H9 (cell line): ENCODE results near the gene TGFB1I1. TPM values are rescaled to one million over a fixed set of nuclear protein-coding genes. Genes with fewer than 3 reads are reported as not detected.

Source experiments
- DNase-seq: peaks from one replicate; pipeline ENCODE4 v3.0.0-alpha.2; 2017
- H2AFZ ChIP-seq: one replicate; pipeline ENCODE4 v1.6.1; 2013; ENCODE audit warnings: mild to moderate bottlenecking, low read length, control low read depth, moderate library complexity
- H2AK5ac ChIP-seq: 2 replicates; pipeline ENCODE4 v1.6.1; 2013; ENCODE audit warnings: low read length, control low read depth, mixed read lengths; ENCODE audit not compliant: insufficient read length
- H2BK120ac ChIP-seq: one replicate; pipeline ENCODE4 v1.6.1; 2013; ENCODE audit warnings: low read depth, mild to moderate bottlenecking, low read length, control low read depth, inconsistent platforms; ENCODE audit not compliant: poor library complexity, severe bottlenecking
- H2BK12ac ChIP-seq: 2 replicates; pipeline ENCODE4 v1.6.1; 2013; ENCODE audit warnings: low read length, control low read depth, mixed read lengths, low read depth; ENCODE audit not compliant: insufficient read length
- H2BK15ac ChIP-seq: 2 replicates; pipeline ENCODE4 v1.6.1; 2013; ENCODE audit warnings: low read depth, low read length, control low read depth
- H2BK20ac ChIP-seq: one replicate; pipeline ENCODE4 v1.6.1; 2013; ENCODE audit warnings: low read depth, mild to moderate bottlenecking, low read length, control low read depth, inconsistent platforms; ENCODE audit not compliant: poor library complexity, severe bottlenecking
- H2BK5ac ChIP-seq: 2 replicates; pipeline ENCODE4 v1.6.1; 2013; ENCODE audit warnings: low read length, control low read depth, mixed read lengths; ENCODE audit not compliant: insufficient read length
- H3K14ac ChIP-seq: 2 replicates; pipeline ENCODE4 v1.6.1; 2013; ENCODE audit warnings: low read length, control low read depth; ENCODE audit not compliant: insufficient read depth
- H3K18ac ChIP-seq: 2 replicates; pipeline ENCODE4 v1.6.1; 2013; ENCODE audit warnings: low read depth, mild to moderate bottlenecking, mixed read lengths, low read length, control low read depth; ENCODE audit not compliant: insufficient read length
- H3K23ac ChIP-seq: 2 replicates; pipeline ENCODE4 v1.6.1; 2013; ENCODE audit warnings: low read length, control low read depth, mixed read lengths, low read depth; ENCODE audit not compliant: insufficient read length
- H3K23me2 ChIP-seq: 2 replicates; pipeline ENCODE4 v1.6.1; 2013; ENCODE audit warnings: low read depth, mild to moderate bottlenecking, mixed read lengths, low read length, control low read depth; ENCODE audit not compliant: insufficient read length, poor library complexity, severe bottlenecking
- H3K27ac ChIP-seq: 2 replicates; pipeline ENCODE4 v1.5.1; 2013; ENCODE audit warnings: low read length, control low read depth, mixed read lengths, low read depth; ENCODE audit not compliant: insufficient read length
- H3K27me3 ChIP-seq: 2 replicates; pipeline ENCODE4 v1.6.1; 2013; ENCODE audit warnings: low read length, control low read depth, inconsistent platforms; ENCODE audit not compliant: insufficient read depth
- H3K4ac ChIP-seq: 2 replicates; pipeline ENCODE4 v1.6.1; 2013; ENCODE audit warnings: low read depth, mild to moderate bottlenecking, control low read depth, inconsistent platforms, low read length, moderate library complexity
- H3K4me1 ChIP-seq: 2 replicates; pipeline ENCODE4 v1.6.1; 2013; ENCODE audit warnings: low read length, control low read depth, inconsistent platforms; ENCODE audit not compliant: insufficient read depth
- H3K4me2 ChIP-seq: 2 replicates; pipeline ENCODE4 v1.6.1; 2013; ENCODE audit warnings: low read length, control low read depth, mixed read lengths; ENCODE audit not compliant: insufficient read length, insufficient read depth
- H3K56ac ChIP-seq: 2 replicates; pipeline ENCODE4 v1.6.1; 2013; ENCODE audit warnings: low read depth, mild to moderate bottlenecking, mixed read lengths, low read length, control low read depth; ENCODE audit not compliant: insufficient read length
- H3K79me1 ChIP-seq: 2 replicates; pipeline ENCODE4 v1.6.1; 2013; ENCODE audit warnings: low read depth, mild to moderate bottlenecking, moderate library complexity, low read length, control low read depth, inconsistent platforms; ENCODE audit not compliant: insufficient read depth, poor library complexity, severe bottlenecking
- H3K79me2 ChIP-seq: 2 replicates; pipeline ENCODE4 v1.6.1; 2013; ENCODE audit warnings: low read length, control low read depth, inconsistent platforms; ENCODE audit not compliant: insufficient read depth
- H3K9ac ChIP-seq: 2 replicates; pipeline ENCODE4 v1.6.1; 2013; ENCODE audit warnings: low read length, control low read depth, mixed read lengths; ENCODE audit not compliant: insufficient read length; ENCODE audit errors: extremely low read depth
- H3K9me3 ChIP-seq: one replicate; pipeline ENCODE4 v1.6.1; 2013; ENCODE audit warnings: low read depth, low read length, inconsistent platforms; ENCODE audit not compliant: control insufficient read depth
- H3T11ph ChIP-seq: one replicate; pipeline ENCODE4 v1.6.1; 2013; ENCODE audit warnings: mild to moderate bottlenecking, low read length, control low read depth, inconsistent platforms
- H4K20me1 ChIP-seq: one replicate; pipeline ENCODE4 v1.6.1; 2013; ENCODE audit not compliant: control insufficient read depth, insufficient read length, insufficient read depth
- H4K5ac ChIP-seq: 2 replicates; pipeline ENCODE4 v1.6.1; 2013; ENCODE audit warnings: low read depth, mild to moderate bottlenecking, mixed read lengths, low read length, control low read depth; ENCODE audit not compliant: insufficient read length
- H4K8ac ChIP-seq: replicated peaks from 2 replicates; pipeline ENCODE4 v1.6.1; 2013; ENCODE audit warnings: low read length, control low read depth, mixed read lengths, low read depth; ENCODE audit not compliant: insufficient read length
- H4K91ac ChIP-seq: 2 replicates; pipeline ENCODE4 v1.6.1; 2013; ENCODE audit warnings: low read depth, mild to moderate bottlenecking, moderate library complexity, mixed read lengths, low read length, control low read depth; ENCODE audit not compliant: insufficient read length
- H3K27ac Mint-ChIP-seq, 3 experiments: 2 replicates in 2 of 3; 3 replicates in 1 of 3; pipeline ENCODE4 v1.8.0; 2020 to 2021; ENCODE audit warnings: mixed read lengths in 3 of 3, mild to moderate bottlenecking in 1 of 3, moderate library complexity in 1 of 3
- H3K27me3 Mint-ChIP-seq: 2 replicates; pipeline ENCODE4 v1.8.0; 2021; ENCODE audit warnings: low read depth, mild to moderate bottlenecking, moderate library complexity, mixed read lengths
- H3K36me3 Mint-ChIP-seq, 3 experiments: 2 replicates in 2 of 3; 3 replicates in 1 of 3; pipeline ENCODE4 v1.8.0; 2020 to 2021; ENCODE audit warnings: low read depth in 3 of 3, mixed read lengths in 3 of 3; ENCODE audit not compliant: insufficient read depth in 1 of 3
- H3K4me1 Mint-ChIP-seq, 2 experiments: 2 replicates each; pipeline ENCODE4 v1.8.0; 2020; ENCODE audit warnings: mixed read lengths in 2 of 2
- H3K4me3 Mint-ChIP-seq, 2 experiments: 2 replicates in 1 of 2; 3 replicates in 1 of 2; pipeline ENCODE4 v1.8.0; 2020 to 2021; ENCODE audit warnings: mild to moderate bottlenecking in 2 of 2, mixed read lengths in 2 of 2, moderate library complexity in 1 of 2
- H3K9me3 Mint-ChIP-seq, 2 experiments: 2 replicates in 1 of 2; 3 replicates in 1 of 2; pipeline ENCODE4 v1.8.0; 2020; ENCODE audit warnings: mild to moderate bottlenecking in 2 of 2, mixed read lengths in 2 of 2, moderate library complexity in 1 of 2
- CTCF ChIP-seq: fragments of 200-600 bp; sonication (generic); conservative IDR thresholded peaks from 3 replicates; pipeline ENCODE4 v1.8.0; 2021; ENCODE audit warnings: antibody characterized with exemption, mild to moderate bottlenecking
- WGBS: extraction: QIAGEN DNeasy Blood & Tissue Kit; methylation state at CpG from one replicate; pipeline ENCODE4 v1.1.7; 2013; ENCODE audit warnings: missing lambda C conversion rate, low lambda C conversion rate, mixed read lengths; ENCODE audit not compliant: insufficient read length; ENCODE audit errors: extremely low coverage; 5-methylcytosine and 5-hydroxymethylcytosine counted together
- total RNA-seq: library from RNA; stranded (reverse); gene quantifications from 2 replicates; pipeline ENCODE4 v1.2.1, GENCODE V29; 2021

Gene TGFB1I1
- total RNA-seq, 1 experiment from 2014 or later, result 15.4 TPM

- Histone ChIP-seq H2BK5ac (no peak overlapping the region), H4K5ac (no peak overlapping the region), H3K9ac (no peak overlapping the region), H2BK20ac (no peak overlapping the region), H2AFZ (no peak overlapping the region), H4K8ac (no peak overlapping the region), H3K27me3 (peaks cover 8% of the 10 kb centered on the region; the same call in 1 of the 2 replicates), H3K23ac (no peak overlapping the region), H3K4me2 (no peak overlapping the region), H3K4me1 (no peaks in the 10 kb centered on the region), H4K91ac (no peak overlapping the region), H3K27ac (no peak overlapping the region), H3K56ac (no peak overlapping the region), H2BK12ac (no peak overlapping the region), H3K18ac (no peak overlapping the region), H3K79me1 (no peaks in the 10 kb centered on the region), H3K4ac (no peak overlapping the region), H2BK15ac (no peak overlapping the region), H3K23me2 (no peaks in the 10 kb centered on the region), H3K9me3 (no peaks in the 10 kb centered on the region), H2AK5ac (no peak overlapping the region), H3K14ac (no peak overlapping the region), H2BK120ac (no peak overlapping the region), H4K20me1 (no peaks in the 10 kb centered on the region), H3K79me2 (no peaks in the 10 kb centered on the region), H3T11ph (no peak overlapping the region)
- Mint-ChIP-seq H3K27me3 (peaks cover 8% of the 10 kb centered on the region), H3K36me3 (no peaks in the 10 kb centered on the region), H3K4me3 (no peak overlapping the region), H3K4me1 (peaks cover 5 to 9% of the 10 kb centered on the region in 2 experiments; a peak in 3 of 4 replicates), H3K9me3 (no peaks in the 10 kb centered on the region; a peak in 2 of 5 replicates), H3K27ac (no peak overlapping the region)
- TF ChIP-seq CTCF, result no peak
- no CpG with 5 or more reads among the region's 7 CpGs for WGBS
- DNase-seq, result no peak
Observed at GRCh38 chr16:31428638-31429247, 43.2 kb upstream of the TGFB1I1 start.
